Stimulated activated CD4-positive, alpha-beta T cell treated with anti-CD3 and anti-CD28 coated beads, Interleukin-2, amount 100 ng/mL, for 4 hours (primary cell): ENCODE results near the gene TXNRD3.
A peak's percentile ranks its signal among the peaks of the same experiment; 100 is the strongest.

Experiments
- DNase-seq: peaks from one replicate; pipeline ENCODE4 v3.0.0-alpha.2; 2020; ENCODE audit warnings: low read depth

The TXNRD3 gene

DNA sequence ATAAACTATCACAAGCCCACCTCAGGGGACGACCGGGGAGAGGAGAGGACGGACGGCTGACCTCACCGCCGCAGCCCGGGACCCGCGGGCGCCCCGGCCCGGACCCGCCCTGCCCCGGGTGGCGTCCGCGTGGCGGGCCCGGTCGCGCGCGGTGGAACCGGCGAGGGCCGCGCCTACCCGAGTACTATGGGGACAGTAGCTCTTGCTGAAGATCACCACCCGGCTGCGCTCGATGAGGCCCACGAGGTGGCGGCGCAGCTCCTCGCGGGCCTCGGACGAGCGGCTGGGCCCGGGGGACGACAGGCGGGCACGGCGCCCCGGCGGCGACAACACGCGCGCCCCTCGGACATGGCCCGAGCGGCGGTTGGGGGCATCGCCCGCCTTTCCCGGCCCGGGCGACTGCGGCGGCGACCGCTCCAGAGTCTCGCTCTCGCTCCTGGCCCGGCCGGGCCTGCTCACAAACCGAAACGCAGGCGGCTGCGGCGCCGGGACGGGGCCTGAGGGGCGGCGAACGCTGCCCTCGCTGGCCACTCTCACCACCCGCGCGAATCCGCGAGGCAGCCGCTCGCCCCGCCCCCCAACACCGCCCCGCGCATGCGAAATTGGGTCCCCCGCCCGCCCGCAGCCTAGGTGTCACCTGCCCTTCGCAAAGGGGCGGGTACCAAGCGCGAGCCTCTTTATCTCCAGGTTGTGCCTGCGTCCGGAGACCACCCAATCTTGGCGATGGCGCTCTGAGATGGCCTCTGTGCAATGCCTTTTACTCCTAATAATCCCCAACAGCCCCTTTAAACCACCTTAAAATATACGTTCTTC, at the start of gene TXNRD3:
TSS of gene TXNRD3 (minus strand) at position 554 of the 813 bp plus-strand sequence.
- DNase-seq, result peak; percentile 77

DNA sequence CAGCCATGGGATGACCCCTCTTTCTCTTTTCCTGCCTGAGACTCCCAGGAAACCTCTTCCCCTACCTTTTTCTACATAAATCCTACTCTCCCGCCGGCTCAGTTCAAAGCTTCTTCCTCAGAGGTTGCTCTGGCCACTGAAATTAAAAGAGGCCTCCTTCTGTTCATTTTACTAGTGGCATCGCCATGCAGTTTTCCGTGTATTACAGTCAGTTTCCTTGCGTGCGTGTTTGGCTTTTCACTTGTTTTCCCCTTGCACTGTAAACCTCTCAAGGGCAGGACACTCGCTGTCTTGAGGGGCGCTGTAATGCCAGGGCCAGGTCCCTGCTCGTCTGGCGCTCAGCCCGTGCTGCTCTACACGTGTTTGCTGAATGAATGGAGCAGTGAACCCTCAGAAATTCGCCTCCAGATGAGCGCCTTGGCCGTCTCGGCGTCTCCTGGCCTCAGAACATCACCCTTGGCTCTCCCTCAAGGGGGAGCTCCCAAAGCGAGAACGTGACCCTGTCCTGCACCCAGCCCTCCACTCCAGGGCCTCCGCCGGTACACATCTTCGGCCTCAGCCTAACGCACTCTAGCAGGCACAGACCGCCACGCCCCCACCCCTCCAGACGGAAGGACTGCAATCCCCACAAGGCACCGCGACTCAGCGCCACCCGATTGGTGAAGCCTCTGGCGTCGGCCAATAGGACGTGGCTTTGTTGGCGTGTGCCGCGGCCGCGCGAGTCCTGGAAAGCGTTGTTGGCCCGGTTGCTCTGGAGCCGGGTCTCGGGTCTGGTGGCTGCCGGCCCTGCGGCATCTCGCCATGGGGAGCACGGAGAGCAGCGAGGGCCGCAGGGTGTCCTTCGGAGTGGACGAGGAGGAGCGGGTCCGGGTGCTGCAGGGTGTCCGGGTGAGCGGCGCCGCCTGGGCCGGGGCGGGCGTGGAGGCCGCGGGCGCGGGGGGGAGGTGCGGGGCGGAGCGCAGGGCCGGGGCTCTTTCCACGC, 48.9 kb upstream of the TXNRD3 start, which contains the start of gene CHCHD6:
TSS of gene CHCHD6 (plus strand) at position 729 of the 982 bp plus-strand sequence. CDS start at position 802, 73 bp downstream.
- DNase-seq, result peak; percentile 96

DNA sequence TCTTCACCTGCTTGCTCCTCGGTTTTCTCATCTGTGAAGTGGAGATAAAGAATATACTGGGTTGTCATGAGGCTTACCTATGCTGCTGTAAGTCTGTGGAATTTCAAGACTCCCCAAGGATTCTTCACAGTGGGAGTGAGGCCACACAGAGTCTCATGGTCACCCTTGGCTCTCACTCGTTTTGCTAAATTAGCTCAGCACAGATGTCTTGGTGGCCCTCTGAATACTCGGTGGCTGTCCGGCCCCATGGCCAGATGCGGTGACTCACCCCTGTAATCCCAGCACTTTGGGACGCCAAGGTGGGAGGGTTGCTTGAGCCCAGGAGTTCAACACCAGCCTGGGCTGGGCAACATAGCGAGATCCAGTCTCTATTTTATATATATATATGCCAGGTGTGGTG, 44.1 kb upstream of the TXNRD3 start:
- DNase-seq, result no peak

DNA sequence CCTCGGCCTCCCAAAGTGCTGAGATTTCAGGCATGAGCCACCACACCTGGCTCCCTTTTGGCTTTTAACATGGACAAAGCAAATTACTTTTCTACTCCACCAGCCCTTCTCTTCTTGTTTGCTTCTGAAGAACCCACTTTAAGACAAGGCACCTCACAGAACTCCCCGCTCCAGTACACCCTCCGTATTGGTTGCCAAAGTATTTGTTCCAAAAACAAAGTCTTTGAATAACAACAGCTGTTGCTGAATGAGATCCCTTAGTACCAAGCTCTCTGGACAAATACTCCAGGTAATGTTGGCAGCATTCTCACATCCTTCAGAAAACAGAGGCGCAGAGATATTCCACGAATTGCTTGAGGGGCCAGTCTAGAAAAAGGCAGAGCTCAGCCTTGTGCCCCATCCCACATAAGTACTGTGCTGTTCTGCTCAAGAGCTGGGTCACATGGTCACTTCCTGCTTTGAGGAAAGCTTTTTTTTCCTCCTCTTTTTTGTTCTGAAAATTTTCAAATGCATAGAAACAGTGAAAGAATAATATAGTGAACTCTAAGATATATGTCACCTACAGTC, 41.9 kb upstream of the TXNRD3 start:
- DNase-seq, result no peak

DNA sequence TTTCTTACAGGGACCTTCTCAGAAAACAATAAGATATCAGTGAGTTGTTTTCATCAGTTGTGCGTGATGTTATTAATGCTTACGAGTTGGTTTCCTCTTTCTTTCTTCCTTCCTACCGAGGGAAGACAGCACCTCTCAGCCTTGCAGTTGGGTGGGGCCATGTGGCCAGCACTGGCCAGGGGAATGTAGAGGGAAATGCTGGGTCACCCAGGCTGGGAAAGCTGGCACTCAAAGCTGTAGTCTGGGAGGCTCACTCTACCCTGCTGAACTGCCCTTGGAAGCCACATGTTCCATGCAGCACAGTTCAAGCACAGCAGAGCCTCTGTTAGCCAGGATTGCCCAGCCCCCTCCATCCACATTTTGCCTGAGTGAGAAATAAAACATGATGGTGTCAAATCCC, 39.0 kb upstream of the TXNRD3 start:
- no peak for DNase-seq

DNA sequence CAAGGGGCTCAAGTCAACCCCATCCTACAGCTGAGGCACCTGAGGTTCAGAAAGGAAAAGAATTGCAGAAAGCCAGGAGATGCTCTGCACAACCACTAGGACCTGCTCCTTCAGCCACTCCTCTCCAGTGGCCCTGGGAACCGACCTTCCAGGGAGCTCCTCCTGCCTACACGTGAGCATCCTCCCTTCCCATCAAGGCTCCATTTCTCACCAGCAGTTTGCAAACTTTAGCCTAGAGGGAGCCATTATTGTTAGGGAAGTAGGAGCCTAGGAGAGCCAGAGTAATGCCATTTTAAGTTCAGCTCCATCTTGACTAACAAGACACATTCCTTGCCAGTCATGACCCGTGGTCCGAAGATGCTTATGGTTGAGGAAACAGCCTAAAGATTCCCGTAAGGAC, 37.9 kb upstream of the TXNRD3 start:
- no peak for DNase-seq

DNA sequence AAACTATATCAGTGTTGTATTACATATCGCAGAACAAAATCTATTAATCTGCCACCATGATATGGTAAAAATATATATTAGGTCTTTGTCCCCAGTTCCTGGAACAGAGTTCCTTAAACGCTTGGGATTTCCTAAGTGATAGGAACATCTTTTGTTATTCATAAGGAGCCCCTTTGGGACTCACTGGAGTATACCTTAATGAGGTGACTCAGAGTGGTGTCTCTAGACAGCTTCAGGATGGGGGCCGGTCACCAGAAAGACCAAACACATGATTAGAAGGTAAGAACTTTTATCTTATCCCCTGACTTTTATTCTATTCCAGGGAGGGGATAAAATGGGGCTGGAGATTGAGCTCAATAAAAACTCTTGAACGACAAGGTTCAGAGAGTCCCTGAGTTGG, 36.8 kb upstream of the TXNRD3 start:
- DNase-seq, result no peak

DNA sequence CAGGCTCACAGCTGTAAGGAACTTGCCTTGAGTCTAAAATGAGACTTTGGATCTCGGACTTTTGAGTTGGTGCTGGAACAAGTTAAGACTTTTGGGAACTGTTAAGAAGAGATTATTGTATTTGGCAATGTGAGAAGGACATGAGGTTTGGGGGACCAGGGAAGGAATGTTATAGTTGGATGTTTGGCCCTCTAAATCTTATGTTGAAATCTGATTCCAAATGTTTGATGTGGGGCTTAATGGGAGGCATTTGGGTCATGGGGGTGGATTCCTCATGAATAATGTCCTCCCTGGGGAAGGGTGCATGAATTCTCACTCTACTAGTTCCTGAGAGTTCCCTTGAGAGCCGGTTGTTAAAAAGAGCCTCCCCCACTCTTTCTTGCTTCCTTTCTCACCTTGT, 30.6 kb upstream of the TXNRD3 start:
- no peak for DNase-seq

DNA sequence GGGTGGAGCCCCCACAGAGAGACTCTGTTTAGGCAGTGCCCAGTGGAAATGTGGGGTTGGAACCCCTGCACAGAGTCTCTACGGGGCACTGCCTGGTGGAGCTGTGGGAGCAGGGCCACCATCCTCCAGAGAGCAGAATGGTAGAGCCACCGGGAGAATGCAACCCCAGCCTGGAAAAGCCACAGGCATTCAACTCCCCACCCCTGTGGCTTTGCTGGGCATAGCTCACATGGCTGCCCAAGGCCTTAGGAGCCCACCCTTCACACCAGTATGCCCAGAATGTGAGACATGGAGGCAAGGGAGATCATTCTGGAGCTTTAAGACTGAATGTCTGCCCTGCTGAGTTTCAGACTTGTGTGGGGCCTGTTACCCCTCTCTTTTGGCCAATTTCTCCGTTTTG, 30.1 kb upstream of the TXNRD3 start:
- no peak for DNase-seq

DNA sequence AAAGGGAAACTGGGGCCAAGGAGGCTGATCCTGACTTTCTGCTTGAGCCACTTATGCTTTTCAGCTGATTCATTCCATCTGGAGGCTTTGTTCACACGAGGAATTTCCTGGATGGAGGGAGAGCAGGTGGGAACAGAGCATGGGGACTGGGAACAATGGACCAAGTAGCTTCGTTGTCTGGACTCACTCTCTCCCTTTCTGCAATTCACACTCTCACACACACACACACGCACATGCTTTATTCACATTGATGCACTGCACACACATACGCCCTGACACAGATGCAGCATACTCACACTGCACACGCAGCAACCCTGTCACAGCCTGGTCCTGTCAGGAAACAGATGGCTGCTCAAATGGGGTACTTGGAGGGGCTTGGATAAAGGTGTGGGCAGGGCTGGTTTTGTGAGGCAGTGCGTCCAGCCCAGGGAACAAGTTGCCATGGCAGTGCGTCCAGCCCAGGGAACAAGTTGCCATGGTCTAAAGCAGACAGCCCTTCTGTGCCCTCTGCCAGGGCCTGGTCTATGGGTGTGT, 29.4 kb upstream of the TXNRD3 start:
- DNase-seq, result no peak

DNA sequence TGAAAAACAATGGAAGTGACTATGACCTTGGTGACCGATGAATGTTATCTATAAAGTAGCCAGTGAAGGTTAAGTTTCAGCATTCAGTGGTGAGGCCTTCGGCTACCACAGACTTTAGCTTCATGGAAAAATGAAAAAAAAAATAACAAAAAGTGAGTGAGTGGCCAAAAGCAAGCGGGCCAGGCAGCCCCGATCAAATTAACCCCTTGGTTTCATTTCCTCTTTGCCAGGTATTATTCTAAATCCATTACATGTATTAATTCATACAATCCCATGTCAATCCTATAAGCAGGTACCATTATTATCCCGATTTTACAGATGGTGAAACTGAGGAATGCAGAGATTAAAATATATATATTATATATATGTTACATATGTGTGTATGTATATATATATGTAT, 28.1 kb upstream of the TXNRD3 start:
- no peak for DNase-seq

DNA sequence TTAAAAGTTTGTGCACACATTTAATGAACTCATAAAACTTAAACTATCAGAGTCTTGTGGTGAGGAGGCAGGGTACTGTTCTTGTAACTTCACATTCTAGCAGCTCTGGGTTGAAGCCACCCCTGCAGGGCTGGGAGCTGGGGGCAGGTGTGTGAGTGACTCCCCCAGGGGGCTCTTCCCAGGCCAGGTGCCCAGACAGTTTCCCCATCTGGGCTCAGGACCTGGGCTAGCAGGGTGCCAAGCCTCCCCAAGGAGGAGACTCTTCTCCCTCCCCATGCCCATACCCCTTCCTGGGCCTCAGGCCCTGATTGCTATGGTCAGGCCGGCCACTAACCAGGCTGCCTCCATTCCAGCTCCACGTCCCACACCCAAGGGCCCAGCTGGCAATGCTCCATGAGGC, 27.1 kb upstream of the TXNRD3 start:
- DNase-seq, result no peak

DNA sequence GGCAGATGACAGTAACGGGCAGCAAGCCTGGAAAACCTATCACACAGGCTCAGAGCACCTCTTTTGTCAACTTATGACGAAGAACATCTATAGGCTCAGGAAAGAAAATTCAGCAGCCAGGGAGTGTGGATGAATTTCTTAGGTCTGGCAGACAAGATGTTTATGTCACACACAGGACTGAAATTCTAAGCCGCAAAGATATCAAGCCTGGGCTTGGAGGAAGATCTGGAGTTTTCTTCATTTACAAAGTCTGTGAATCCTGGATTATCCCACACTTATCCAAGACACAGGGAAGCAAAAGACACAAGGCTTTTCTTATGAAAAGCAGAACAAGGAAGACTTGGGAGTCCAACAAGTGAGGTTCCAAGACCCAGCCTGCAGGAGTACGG, 25.7 kb upstream of the TXNRD3 start:
- no peak for DNase-seq

DNA sequence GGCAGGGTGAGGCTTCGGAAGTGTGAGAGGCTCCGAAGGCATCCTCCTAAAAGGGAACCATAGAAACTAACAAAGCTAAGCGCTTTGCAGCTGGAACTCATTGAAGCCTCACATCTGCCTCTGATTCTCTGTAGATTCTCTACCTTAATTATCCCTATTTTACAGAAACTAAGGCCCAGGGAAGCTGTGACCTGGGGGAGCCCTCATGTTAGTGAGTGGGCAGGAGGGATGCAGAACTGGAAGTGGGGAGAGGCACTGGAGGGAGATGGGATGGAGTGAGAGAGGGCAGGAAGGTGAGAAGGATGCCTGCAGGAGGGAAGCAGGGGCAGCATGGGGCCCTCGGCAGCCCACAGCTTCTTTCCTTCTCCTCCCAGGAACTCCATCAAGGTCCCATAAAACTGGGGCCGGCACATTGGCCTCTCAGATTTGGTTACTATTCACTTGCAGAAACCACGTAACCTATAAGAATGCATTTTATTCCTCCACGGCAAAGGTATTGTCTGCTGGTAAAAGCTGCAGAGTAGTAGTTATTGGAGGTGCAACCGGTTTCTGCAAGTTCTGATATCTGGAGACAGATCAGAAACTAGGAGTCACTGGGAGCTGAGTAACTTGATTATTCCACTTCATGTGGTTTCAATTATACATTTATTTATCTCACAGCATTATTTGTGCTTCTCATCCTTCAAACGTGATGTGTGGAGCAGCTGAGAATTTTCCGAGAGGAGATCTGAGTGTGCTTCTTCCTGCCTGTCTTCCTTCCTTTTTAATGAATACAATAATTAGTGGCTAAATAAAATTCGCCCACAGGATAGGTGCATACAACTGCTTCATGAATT, 25.1 kb upstream of the TXNRD3 start:
- no peak for DNase-seq

DNA sequence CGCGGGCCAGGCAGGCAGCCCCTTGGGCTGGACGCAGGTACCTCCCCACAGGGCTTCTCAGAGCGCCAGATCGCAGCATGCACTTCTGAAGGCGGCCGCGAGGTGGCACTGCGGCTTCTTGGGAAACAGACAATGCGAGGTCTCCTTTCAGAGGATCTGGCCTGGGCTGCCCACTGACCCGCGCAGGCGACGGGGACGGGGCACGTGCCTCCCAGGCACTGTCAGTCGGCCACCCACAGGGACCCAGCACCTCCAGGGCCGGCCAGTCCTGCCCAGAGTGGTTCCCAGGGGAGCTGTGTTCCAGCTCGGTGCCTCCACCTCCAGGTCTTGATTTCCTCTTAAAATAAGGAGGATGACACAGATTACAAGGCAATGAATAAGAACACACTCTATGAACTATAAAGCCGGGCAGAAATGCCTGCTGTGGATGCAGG, 24.4 kb upstream of the TXNRD3 start:
- DNase-seq, result peak; percentile 63

DNA sequence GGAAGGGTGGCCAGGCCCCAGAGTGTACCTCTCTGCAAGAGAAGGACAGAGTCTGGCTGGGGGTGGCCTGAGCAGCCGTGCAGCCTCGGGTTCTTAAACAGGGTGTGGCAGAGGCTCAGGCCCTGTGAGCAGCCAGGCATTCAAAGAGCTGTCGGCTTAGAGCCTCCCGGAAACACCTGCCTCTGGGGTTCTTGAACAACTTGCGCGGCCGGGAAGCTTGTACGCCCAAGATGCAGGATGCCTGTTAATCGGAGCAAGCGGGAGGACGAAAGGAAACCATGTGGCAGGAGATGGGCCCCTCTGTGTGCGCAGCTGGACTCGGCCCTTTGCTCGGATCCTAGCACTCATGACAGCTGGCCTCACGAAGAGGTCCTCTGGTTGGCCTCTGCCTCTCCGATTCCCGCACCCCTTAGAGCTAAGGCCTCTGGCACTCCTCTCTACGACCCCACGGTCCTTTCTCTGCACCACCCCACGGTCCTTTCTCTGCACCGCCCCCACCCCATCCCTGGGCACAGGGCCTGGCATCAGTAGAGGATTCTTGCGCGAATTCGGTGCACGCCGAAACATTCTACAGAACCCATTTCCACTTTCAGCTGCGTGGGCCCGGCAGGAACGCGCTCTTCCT, 23.9 kb upstream of the TXNRD3 start:
- DNase-seq, result no peak

DNA sequence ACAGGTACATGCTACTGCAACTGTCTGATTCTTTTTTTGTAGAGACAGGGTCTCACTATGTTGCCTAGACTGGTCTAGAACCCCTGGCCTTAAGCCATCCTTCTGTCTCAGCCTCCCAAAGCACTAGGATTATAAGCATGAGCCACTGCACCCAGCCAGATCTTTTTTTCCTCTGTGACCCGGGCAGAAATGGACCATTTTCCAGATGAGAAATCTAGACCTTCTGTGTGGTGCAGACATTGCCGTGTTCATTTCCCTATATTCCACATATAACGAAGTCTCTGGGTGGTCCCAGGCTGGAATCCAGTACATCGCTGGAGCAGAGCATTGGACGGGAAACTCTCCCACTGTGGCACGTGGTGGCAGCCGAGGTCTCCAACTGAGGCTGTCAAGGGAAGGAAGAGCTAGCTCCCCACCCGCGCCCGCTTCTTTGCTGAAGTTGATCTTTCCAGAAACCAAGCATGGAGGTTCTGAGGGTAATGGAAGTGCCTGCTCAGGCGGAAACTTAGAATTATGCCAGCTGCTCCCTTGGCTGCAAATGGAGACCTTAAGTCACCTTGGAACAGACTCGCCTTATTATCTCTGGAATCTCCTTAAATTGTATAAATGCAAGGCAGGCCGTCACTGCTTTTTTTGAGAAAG, 23.1 kb upstream of the TXNRD3 start:
- DNase-seq, result no peak

DNA sequence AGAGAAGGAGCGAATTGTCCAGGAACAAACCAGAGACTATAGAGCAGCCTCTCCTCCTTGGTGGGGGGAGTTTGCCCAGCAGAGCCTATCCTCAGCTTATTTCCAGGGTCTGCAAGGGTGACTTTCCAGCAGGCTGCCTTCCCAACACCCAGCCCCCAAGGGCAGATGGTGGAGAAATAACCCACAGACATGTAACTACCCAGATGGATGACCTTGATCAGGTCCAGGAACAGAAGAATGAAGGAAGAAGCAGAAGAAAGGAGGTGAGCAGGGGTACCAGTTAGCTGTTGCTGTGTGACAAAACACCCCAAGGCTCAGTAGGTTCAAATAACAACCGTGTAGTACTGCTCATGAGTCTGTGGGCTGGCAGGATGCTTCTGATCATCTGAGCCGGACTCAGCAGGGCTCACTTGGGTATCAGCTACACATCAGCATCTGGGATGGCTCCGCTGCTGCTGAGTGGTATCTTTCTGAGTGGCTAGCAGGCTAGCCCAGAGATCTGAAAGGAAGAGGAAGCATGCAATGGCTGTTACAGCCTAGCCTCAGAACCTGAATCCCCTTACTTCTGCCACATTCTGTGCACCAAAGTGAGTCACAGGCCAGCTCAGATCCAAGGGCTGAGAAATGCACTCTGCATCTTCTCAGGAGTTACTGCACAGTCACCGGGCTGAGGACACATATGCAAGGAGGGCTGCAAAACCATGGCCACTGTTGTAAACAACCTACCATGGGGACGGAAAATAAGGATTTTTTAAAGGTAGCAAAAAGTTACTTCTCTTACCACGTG, 22.2 kb upstream of the TXNRD3 start:
- no peak for DNase-seq

DNA sequence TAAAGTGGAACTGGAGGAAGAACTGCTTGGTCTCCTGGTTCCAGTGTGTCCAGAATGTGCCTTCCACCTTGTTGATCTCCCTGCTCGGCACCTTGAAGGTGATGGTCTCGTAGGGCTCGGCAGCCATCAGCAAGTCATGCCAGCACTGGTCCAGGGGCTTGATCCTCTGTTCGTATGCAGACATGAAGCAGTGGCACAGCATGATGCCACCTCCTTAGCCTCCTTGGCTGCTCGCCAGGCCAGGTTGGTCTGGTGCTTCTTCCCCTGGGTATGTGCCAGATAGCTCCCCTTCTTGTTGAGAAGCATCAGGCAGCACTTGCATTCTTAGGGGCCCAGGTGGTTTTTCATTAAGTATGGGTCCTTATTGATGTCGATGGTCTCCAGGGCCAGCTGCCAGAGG, 17.8 kb upstream of the TXNRD3 start:
- no peak for DNase-seq

DNA sequence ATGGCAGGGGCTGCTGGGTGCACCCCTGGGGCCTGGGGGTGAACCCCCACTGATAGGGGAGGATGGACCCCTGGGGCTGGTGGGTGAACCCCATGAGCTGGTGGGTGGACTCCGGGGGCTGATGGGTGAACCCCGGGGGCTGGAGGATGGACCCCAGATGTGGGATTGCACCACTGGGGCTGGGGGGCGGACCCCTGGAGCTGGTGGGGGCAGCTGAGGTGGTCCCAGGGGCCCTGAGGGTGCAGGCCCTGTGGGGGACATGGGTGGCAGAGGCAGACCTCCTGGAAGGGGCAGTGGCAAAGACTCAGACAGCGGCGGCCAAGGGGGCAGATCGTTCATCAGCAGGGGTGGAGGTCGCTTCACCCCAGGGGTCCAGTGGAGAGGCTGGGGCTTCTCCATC, 17.4 kb upstream of the TXNRD3 start:
- no peak for DNase-seq
